Amniotic epithelial cell (primary cell): Measurements from ENCODE around the gene CLMP.
"Not testable (repeated sequence)": the region's sequence is repeated elsewhere in the genome, so short reads cannot be mapped to it uniquely, and the experiment has no call there.

Source experiments
- DNase-seq: peaks from one replicate; pipeline ENCODE4 v3.0.0-alpha.2; 2010; ENCODE audit warnings: low read depth

The CLMP gene

DNA sequence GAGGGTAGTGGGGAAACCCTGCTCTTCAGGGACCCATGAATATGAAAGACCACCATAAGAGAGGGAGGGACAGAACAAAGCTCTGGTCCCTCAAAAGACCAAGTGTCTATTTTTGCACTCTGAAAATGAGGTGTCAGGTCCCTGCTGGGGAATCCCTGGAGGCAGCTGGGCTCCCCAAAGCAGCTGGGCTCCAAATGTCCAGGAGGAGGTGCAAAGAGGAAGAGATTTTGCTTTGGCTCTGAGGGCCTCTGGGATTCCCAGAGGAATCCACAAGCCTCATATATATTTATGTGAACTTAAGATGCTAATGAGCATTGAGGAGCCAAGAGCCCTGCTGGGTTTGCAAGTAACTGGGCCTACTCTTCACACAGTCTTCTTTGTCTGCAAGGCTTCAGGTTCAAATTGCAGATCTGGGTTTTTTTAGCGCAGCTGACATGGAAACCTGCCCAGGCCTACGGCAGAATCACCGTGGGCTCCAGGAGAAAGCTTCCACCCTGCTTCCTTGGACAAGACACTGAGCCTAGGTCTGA, 26.0 kb downstream of the CLMP start:
- DNase-seq, result no peak

GRCh38 chr11:123168241-123168640, 26.8 kb downstream of the CLMP start:
- DNase-seq, result peak; percentile 65

- DNase-seq, result peak; percentile 99
These were observed 28.9 kb downstream of the CLMP start for GRCh38 chr11:123166071-123166559.

GRCh38 chr11:123164732-123165450, 30.2 kb downstream of the CLMP start:
- no peak for DNase-seq

DNA sequence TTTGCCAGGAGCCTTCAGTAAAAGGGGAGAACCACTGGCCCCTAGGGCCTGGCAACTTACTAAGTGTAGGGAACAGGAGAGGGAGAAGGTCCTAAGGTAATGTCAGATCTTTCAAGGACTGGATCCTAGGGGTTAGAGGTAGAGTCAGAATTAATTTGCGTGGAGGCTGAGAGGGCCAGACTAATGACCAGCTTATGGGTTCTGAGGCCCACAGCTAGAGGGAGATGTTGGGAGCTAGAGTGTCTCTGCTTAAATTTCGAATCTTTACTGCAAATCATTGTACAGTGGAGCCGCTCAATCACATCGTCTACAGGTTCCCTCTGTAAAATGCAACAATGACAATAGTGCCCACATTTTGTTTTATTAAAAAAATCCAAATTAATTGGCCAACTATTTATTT, 31.4 kb downstream of the CLMP start:
- DNase-seq, result no peak

DNA sequence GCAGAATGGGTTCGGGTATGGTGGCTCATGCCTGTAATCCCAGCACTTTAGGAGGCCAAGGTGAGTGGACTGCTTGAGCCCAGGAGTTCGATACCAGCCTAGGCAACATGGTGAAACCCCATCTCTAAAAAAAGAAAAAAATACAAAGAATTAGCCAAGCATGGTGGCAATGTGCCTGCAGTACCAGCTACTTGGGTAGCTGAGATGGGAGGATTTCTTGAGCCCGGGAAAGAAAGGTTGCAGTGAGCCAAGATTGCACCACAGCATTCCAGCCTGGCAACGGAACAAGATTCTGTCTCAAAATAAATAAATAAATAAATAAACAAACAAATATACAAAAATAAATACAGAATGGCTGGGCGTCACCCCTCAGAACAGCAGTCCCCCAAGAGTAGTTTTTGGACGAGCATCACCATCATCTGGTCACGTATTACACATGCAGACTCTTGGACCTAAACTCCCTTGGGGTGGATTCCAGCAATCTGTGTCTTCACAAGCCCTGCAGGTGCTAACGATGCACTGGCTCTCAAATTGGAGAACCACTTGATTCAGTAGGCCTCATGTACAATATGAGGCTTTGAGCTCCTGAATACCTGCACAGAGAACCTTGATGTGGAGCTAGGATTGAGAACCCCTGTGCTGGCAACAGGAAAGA, 33.5 kb downstream of the CLMP start:
- no peak for DNase-seq

DNA sequence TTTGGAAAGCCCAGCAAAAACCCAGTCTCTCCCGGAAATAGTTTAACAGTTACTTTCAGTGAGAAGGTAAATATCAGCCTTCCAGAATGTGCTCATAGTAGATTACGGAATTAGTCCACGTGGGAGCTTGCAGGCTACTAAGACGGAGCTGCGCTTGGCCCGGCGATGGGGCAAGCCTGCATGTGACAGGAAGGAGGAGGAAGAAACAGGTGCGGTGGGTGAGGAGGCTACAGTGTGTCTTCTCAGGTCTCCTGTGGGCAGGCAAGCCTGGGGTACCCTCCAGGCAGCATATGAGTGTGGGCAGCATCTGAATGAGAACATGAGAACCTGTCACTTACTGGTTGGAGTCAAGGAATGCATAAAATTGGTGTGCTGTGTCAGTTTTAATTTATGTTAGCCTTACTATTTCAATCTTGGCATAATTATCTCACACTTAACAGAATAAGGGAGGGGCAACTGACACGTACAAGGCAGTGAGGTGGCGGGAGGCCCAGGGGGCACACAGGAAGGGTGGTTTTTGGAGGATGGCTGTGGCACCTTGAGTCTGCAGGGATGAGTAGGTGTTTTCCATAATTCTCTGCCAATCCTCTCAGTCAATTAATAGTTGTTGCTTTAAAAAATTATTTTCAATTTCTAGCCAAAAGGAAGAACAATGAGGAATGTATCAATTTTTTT, 35.7 kb downstream of the CLMP start:
- DNase-seq, result peak; percentile 83

- DNase-seq, result no peak
These were observed 36.7 kb downstream of the CLMP start for GRCh38 chr11:123158033-123159003.

DNA sequence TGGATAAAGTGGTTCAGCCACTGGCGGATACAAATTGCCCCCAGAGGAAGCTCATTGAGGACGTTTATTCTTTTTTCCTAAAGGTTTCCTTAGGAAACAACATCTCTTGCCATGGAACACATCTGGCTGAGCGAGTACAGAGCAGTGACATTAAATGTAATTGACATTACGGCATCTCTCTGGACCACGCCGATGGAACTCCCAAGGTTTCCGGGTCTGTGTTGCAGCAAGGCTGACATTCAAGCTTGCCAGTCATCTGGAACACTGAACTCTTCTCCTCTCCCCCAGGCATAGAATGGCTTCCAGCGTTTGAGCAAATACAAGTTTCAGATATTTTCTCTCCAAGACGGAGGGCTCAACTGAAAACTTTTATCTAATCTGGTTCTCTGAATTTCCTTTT, 42.1 kb downstream of the CLMP start:
- DNase-seq, result no peak

DNA sequence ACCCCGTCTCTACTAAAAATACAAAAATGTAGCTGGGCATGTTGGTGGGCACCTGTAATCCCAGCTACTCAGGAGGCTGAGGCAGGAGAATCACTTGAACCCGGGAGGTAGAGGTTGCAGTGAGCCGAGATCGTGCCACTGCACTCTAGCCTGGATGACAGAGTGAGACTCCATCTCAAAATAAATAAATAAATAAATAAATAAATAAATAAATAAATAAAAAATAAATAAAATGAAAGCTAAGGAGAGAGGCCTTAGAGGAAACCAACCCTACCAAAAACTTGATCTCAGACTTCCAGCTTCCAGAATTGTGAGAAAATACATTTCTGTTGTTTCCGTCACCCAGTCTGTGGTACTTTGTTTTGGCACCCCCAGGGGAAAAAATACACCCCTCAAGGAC, 42.7 kb downstream of the CLMP start:
- not testable (repeated sequence) for DNase-seq

DNA sequence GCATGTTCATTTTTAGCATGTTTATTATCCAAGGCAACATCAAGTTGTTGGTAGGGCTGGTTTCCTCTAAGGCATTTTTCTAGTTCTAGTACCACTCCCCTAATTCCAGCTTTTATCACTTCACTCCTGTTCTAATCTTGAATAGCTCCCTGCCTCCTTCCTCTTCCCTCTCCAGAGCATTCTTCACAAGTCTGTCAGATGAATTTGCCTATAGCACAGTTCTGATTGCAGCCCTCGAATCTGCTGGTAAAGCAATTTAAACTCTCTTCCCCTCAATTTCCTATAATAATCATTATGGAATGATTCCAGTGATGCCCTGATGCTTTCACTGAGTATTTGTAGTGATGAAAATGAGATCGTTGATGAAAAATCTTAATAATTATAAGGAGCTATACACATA, 43.3 kb downstream of the CLMP start:
- DNase-seq, result no peak

DNA sequence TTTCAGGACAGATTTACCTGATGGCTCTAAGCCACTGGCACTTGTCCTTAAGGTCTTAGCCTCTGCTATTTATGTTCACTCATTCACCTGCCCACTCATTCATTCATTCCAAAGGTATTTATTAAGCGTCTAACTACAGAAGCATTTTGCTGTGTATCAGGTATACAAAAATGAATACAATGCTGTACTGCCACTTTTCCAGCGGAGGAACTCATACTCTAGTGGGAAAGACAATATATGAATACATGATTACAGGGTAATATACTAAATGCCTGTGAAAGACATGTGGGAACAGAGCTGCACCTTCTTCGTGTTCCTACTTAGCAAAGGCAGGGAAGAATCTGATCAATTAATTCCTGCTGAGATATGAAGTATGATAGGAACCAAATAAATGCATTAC, 43.7 kb downstream of the CLMP start:
- DNase-seq, result no peak

DNA sequence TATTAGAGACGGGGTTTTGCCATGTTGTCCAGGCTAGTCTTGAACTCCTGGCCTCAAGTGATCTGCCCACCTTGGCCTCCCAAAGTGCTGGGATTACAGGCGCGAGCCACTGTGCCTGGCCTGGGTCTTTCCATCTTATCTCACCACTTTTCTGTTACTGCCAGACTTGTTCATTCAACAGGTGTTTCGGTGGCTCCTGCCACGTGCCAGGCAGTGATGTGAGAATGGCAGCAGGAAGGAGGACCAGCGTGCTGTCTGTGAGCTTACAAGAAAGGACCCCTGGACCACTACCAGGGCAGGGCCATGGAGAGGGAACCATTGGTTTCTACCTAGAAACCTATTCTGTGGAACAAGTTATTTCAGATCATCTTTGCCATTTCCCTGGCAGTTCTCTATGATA, 44.2 kb downstream of the CLMP start:
- DNase-seq, result no peak

DNA sequence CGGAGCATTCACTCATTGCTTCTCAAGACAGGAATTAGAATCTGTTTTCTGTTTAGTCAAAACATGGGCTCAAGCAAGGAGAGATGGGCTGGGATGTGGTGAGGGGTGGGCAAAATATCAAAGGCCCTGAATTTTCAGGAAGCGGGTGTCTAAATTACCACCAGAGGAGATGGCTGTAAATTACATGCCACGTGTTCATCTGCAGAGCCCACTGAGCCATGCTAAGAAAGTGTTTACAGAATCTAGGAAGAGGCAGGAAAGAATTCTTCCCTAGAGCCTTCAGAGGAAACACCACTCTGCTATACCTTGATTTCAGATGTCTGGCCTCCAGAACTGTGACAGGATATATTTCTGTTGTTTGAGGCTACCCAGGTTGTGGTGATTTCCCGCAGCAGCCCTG, 46.1 kb downstream of the CLMP start:
- no peak for DNase-seq

GRCh38 chr11:123145661-123146060, 49.4 kb downstream of the CLMP start:
- no peak for DNase-seq

GRCh38 chr11:123145220-123145619, 49.8 kb downstream of the CLMP start:
- DNase-seq, result peak; percentile 96

- DNase-seq, result no peak
These were observed 50.3 kb downstream of the CLMP start for GRCh38 chr11:123144707-123145106.

- DNase-seq, result peak; percentile 61
These were observed 51.1 kb downstream of the CLMP start for GRCh38 chr11:123143921-123144320.

DNA sequence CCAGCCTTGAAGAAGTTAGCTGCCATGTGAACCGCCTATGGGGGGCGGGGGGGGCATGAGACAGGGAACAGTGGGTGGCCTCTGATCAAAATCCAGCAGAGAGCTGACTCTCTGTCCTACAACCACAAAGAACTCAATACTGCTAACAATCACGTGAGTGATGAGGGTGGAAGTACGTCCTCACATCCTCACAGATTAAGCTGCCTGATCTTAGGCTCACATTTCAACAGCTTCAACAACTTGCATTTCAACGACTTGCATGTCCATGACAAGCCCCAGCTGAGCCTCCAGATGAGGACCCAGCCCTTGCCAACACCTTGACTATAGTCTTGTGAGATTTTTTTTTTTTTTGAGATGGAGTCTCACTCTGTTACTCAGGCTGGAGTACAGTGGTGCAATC, 51.6 kb downstream of the CLMP start:
- DNase-seq, result no peak

DNA sequence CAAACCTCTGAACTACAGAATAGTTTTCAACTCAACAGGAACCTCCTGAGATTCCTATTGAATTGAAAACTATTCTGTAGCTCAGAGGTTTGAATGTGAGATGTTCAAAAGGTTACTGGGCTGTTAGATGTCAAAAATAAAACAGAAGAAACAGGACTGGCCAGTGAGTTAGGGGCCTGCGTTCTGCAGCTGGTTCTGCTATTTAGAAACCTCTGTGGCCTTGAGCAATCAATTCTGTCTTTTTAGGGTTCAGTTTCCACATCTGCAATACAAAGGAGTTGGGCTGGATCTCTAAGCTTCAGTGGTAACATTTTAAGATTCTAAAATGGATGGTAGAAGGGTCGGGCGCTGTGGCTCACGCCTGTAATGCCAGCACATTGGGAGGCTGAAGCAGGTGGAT, 55.8 kb downstream of the CLMP start:
- no peak for DNase-seq

GRCh38 chr11:123137431-123138224, 57.4 kb downstream of the CLMP start:
- no peak for DNase-seq
